Ascending aorta (tissue), 2 donors: ENCODE measurements around the gene ZNF324B. TPM values are rescaled to one million over a fixed set of nuclear protein-coding genes. Genes with fewer than 3 reads are reported as not detected.
A peak's percentile ranks its signal among the peaks of the same experiment; 100 is the strongest.

Experiments used
- DNase-seq, 2 donors: peaks; one replicate each; pipeline ENCODE4 v3.0.0-alpha.2; 2019; ENCODE audit warnings: low spot score in 2 of 2
- H3K27ac ChIP-seq, 2 donors: fragments of 200-600 bp; sonication (generic); one replicate each; pipeline ENCODE4 v1.5.1; 2016 to 2017; ENCODE audit warnings: mild to moderate bottlenecking in 1 of 2
- H3K27me3 ChIP-seq: fragments of 200-600 bp; sonication (generic); one replicate; pipeline ENCODE4 v1.5.1; 2017
- H3K36me3 ChIP-seq, 2 donors: fragments of 200-600 bp; sonication (generic); one replicate each; pipeline ENCODE4 v1.5.1; 2016
- H3K4me1 ChIP-seq, 2 donors: fragments of 200-600 bp; sonication (generic); one replicate each; pipeline ENCODE4 v1.5.1; 2016 to 2017; ENCODE audit warnings: mild to moderate bottlenecking in 1 of 2
- H3K4me3 ChIP-seq, 2 donors: fragments of 200-600 bp; sonication (generic); one replicate each; pipeline ENCODE4 v1.5.1; 2016 to 2017; ENCODE audit warnings: mild to moderate bottlenecking in 1 of 2
- H3K9me3 ChIP-seq, 2 donors: fragments of 200-600 bp; sonication (generic); one replicate each; pipeline ENCODE4 v1.5.1; 2016
- CTCF ChIP-seq, 3 experiments: fragments of 200-600 bp in 2 of 3; fragments of 450-650 bp in 1 of 3; sonication (generic) in 2 of 3; IDR thresholded peaks; one replicate each; pipeline ENCODE4 v1.5.1; 2016 to 2019; ENCODE audit warnings: antibody characterized with exemption in 3 of 3, mild to moderate bottlenecking in 1 of 3, moderate library complexity in 1 of 3
- intact Hi-C: fragments of 100-400 bp; cut with DNase I; formaldehyde crosslinking; loops from one replicate; pipeline ENCODE4 v1.15.1; 2023
- total RNA-seq: library from RNA; depleted of rRNA; stranded (reverse); fragments of >200 nt; gene quantifications from one replicate; pipeline ENCODE4 v1.1.0, GENCODE V29; 2016

The ZNF324B gene
- total RNA-seq, 1 donor from 2014 or later, result 2.2 TPM

DNA sequence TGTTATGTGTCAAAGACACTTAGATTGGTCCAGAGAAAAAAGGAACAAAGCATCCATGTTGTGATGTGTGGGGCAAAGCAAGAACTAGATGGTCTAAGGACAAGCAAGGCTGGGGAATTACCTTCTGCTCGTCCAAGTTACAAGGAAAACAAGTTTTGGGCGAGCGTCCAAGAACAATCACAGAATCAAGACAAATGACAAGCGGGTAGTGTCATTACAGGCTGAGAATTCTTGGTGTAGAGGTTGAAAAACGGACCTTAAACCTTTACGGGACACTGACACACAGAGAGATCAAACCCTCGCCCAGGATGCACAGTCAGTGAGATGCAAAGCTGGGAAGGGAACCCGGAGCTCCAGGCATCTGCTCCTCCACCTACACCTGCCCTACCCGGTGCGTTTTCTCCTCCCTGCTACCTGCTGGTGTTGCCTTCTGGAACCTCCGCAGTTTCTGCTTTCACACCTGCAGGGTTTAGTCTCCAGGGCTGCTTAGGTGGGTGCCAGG, 515 bp upstream of the ZNF324B start:
- Histone ChIP-seq H3K36me3 (peaks cover 6 to 20% of the 10 kb centered on the region in 2 donors), H3K4me3 (peak overlapping the region; percentile 68 to 82), H3K4me1 (no peaks in the 10 kb centered on the region), H3K27ac (no peak overlapping the region), H3K9me3 (no peaks in the 10 kb centered on the region), H3K27me3 (no peaks in the 10 kb centered on the region)
- intact Hi-C loops, result loop anchor here (1.0 to 2.0 kb wide), 4 partner anchors 11 to 64 kb away; partner anchors contain the start of genes RPS5 and ZNF132
- no peak for DNase-seq
- no peak for TF ChIP-seq CTCF (IDR thresholded peaks at IDR 0.05)

GRCh38 chr19:58453743-58454142, 2.3 kb downstream of the ZNF324B start:
- H3K9me3 ChIP-seq, result no peaks in the 10 kb centered on the region
- TF ChIP-seq CTCF (IDR thresholded peaks at IDR 0.05), result no peak
- H3K4me1 ChIP-seq, result no peaks in the 10 kb centered on the region
- H3K27ac ChIP-seq, result no peak overlapping the region
- no peaks in the 10 kb centered on the region for H3K27me3 ChIP-seq
- peaks cover 10 to 37% of the 10 kb centered on the region in 2 donors for H3K36me3 ChIP-seq
- no peak overlapping the region for H3K4me3 ChIP-seq
- intact Hi-C loops, result no loop called here
- no peak for DNase-seq

DNA sequence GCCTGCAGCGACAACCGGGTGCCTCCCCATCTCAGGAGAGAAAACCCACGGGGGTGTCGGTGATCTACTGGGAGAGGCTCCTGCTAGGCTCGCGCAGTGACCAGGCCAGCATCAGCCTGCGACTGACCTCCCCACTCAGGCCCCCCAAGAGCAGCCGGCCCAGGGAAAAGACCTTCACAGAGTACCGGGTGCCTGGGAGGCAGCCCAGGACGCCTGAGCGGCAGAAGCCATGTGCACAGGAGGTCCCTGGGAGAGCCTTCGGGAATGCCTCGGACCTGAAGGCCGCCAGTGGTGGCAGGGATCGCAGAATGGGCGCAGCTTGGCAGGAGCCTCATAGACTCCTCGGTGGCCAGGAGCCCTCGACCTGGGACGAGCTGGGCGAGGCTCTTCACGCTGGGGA, 3.9 kb downstream of the ZNF324B start:
- H3K27me3 ChIP-seq, result no peaks in the 10 kb centered on the region
- peaks cover 10 to 37% of the 10 kb centered on the region in 2 donors for H3K36me3 ChIP-seq
- no peak for DNase-seq
- H3K4me1 ChIP-seq, result no peaks in the 10 kb centered on the region
- intact Hi-C loops, result no loop called here
- no peak for TF ChIP-seq CTCF (IDR thresholded peaks at IDR 0.05)
- no peaks in the 10 kb centered on the region for H3K9me3 ChIP-seq
- H3K27ac ChIP-seq, result no peak overlapping the region
- no peak overlapping the region for H3K4me3 ChIP-seq

DNA sequence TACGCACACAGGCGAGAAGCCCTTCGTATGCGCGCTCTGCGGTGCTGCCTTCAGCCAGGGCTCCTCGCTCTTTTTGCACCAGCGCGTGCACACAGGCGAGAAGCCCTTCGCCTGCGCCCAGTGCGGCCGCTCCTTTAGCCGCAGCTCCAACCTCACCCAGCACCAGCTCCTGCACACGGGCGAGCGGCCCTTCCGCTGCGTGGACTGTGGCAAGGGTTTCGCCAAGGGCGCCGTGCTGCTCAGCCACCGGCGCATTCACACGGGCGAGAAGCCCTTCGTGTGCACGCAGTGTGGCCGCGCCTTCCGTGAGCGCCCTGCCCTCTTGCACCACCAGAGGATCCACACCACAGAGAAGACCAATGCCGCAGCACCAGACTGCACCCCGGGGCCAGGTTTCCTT, 4.7 kb downstream of the ZNF324B start:
- no peak for TF ChIP-seq CTCF (IDR thresholded peaks at IDR 0.05)
- peaks cover 10 to 37% of the 10 kb centered on the region in 2 donors for H3K36me3 ChIP-seq

GRCh38 chr19:58460039-58460438, 8.6 kb downstream of the ZNF324B start:
- no peak for DNase-seq
- Histone ChIP-seq H3K27me3 (no peaks in the 10 kb centered on the region), H3K9me3 (no peaks in the 10 kb centered on the region), H3K4me3 (no peak overlapping the region), H3K27ac (no peak overlapping the region), H3K4me1 (no peaks in the 10 kb centered on the region), H3K36me3 (peaks cover 7 to 22% of the 10 kb centered on the region in 2 donors)
- intact Hi-C loops, result no loop called here
- no peak for TF ChIP-seq CTCF (IDR thresholded peaks at IDR 0.05)

More for the DNA sequence above, 4.7 kb downstream of the ZNF324B start:
- Histone ChIP-seq H3K27ac (no peak overlapping the region), H3K4me1 (no peaks in the 10 kb centered on the region), H3K4me3 (no peak overlapping the region), H3K9me3 (no peaks in the 10 kb centered on the region), H3K27me3 (no peaks in the 10 kb centered on the region)
- no peak for DNase-seq
- intact Hi-C loops, result no loop called here
